NT2/D1 (cell line): ENCODE results near the gene EPB41L4A.

Experiments used
- SUZ12 ChIP-seq: IDR thresholded peaks from 2 replicates; pipeline ENCODE4 v1.6.1; 2011; ENCODE audit not compliant: insufficient read length, insufficient read depth; ENCODE audit errors: extremely low read depth
- YY1 ChIP-seq: IDR thresholded peaks from 2 replicates; pipeline ENCODE4 v1.6.1; 2011; ENCODE audit not compliant: insufficient read length, insufficient read depth
- ZNF274 ChIP-seq: IDR thresholded peaks from 2 replicates; pipeline ENCODE4 v1.6.1; 2011; ENCODE audit warnings: mild to moderate bottlenecking, low read depth, low read length

DNA sequence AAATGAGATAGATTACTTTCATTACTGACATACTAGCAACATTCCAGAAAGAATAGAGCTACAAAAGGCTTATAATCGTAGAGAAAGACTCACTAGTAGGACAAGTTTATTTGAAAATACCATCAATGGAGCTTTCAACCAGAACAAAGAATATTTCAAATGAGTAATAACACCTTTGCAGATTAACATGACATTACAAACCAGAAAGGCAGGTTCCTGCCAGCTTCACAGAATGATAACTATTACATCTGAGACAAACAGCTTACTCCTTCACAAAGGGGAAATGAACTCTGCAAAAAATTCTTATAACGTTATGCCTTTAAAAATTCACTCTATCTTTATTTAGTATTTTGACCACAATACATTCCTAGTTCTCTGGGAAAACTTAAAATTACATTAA lies 103.1 kb downstream of the EPB41L4A start:
- no peak for TF ChIP-seq YY1
- TF ChIP-seq ZNF274: no peak
- TF ChIP-seq SUZ12: no peak
